Keratinocyte (primary cell): ENCODE results near the gene TMEM235. TPM values are rescaled to one million over a fixed set of nuclear protein-coding genes. Genes with fewer than 3 reads are reported as not detected.

Experiments
- DNase-seq: peaks from one replicate; pipeline ENCODE4 v3.0.0-alpha.2; 2011; ENCODE audit warnings: low read depth, missing footprints, low spot score
- FAIRE-seq: peaks from 2 replicates; lab custom pipeline; 2011; peaks lifted over from hg19 to GRCh38; lab: Jason Lieb, UNC
- H2AFZ ChIP-seq: 2 replicates; pipeline ENCODE4 v1.6.0; 2012; ENCODE audit warnings: low read length, control low read depth, inconsistent platforms; ENCODE audit not compliant: control insufficient read depth
- H3K27ac ChIP-seq: 2 replicates; pipeline ENCODE4 v1.5.1; 2011; ENCODE audit warnings: low read length; ENCODE audit not compliant: control insufficient read depth, insufficient read depth
- H3K27me3 ChIP-seq: 3 replicates; pipeline ENCODE4 v1.6.0; 2011; ENCODE audit warnings: low read length; ENCODE audit not compliant: control insufficient read depth, insufficient read depth; ENCODE audit errors: extremely low read depth
- H3K36me3 ChIP-seq, 2 experiments: 2 replicates in 1 of 2; 3 replicates in 1 of 2; pipeline ENCODE4 v1.5.1; 2011; ENCODE audit warnings: low read length in 2 of 2, mild to moderate bottlenecking in 1 of 2; ENCODE audit not compliant: control insufficient read depth in 2 of 2, insufficient read depth in 2 of 2; ENCODE audit errors: extremely low read depth in 1 of 2
- H3K4me1 ChIP-seq: 3 replicates; pipeline ENCODE4 v1.5.1; 2011; ENCODE audit warnings: low read length; ENCODE audit not compliant: control insufficient read depth, insufficient read depth; ENCODE audit errors: extremely low read depth
- H3K4me2 ChIP-seq: 3 replicates; pipeline ENCODE4 v1.6.0; 2011; ENCODE audit warnings: low read depth, low read length; ENCODE audit not compliant: control insufficient read depth, insufficient read depth; ENCODE audit errors: extremely low read depth
- H3K4me3 ChIP-seq, 3 experiments: fragments of 200-600 bp in 1 of 3; sonication (generic) in 1 of 3; 2 replicates in 2 of 3; 3 replicates in 1 of 3; pipeline ENCODE4 v1.5.1; 2011 to 2016; ENCODE audit warnings: low read length in 3 of 3, mild to moderate bottlenecking in 3 of 3, control low read depth in 2 of 3, inconsistent platforms in 1 of 3, low read depth in 1 of 3, mixed read lengths in 1 of 3, mixed run types in 1 of 3, moderate library complexity in 1 of 3; ENCODE audit not compliant: control insufficient read depth in 2 of 3, insufficient read depth in 2 of 3; ENCODE audit errors: extremely low read depth in 1 of 3
- H3K79me2 ChIP-seq: 2 replicates; pipeline ENCODE4 v1.6.0; 2012; ENCODE audit warnings: low read length; ENCODE audit not compliant: control insufficient read depth, insufficient read depth
- H3K9ac ChIP-seq: 3 replicates; pipeline ENCODE4 v1.6.0; 2011; ENCODE audit warnings: low read length; ENCODE audit not compliant: control insufficient read depth, insufficient read depth; ENCODE audit errors: extremely low read depth
- H3K9me1 ChIP-seq: 3 replicates; pipeline ENCODE4 v1.6.0; 2011; ENCODE audit warnings: low read length; ENCODE audit not compliant: control insufficient read depth, insufficient read depth; ENCODE audit errors: extremely low read depth
- H3K9me3 ChIP-seq: 2 replicates; pipeline ENCODE4 v1.5.1; 2012; ENCODE audit warnings: low read depth, low read length; ENCODE audit not compliant: control insufficient read depth
- H4K20me1 ChIP-seq: 3 replicates; pipeline ENCODE4 v1.6.0; 2011; ENCODE audit warnings: low read length; ENCODE audit not compliant: control insufficient read depth, insufficient read depth; ENCODE audit errors: extremely low read depth
- CTCF ChIP-seq, 3 experiments: IDR thresholded peaks in 1 of 3; conservative IDR thresholded peaks in 1 of 3; optimal IDR thresholded peaks in 1 of 3; 2 replicates in 2 of 3; 3 replicates in 1 of 3; pipeline versions ENCODE3 to v1.5.1; 2011; ENCODE audit warnings: low read length in 3 of 3, mild to moderate bottlenecking in 3 of 3, moderate library complexity in 2 of 3, control low read depth in 1 of 3, inconsistent platforms in 1 of 3; ENCODE audit not compliant: insufficient read depth in 2 of 3; ENCODE audit errors: extremely low read depth in 1 of 3
- EZH2 ChIP-seq: IDR thresholded peaks from one replicate; pipeline ENCODE4 v1.6.1; 2012; ENCODE audit warnings: inconsistent platforms, mild to moderate bottlenecking, low read length, moderate library complexity
- dilution Hi-C: fragments of 300-500 bp; cut with MboI; formaldehyde crosslinking; loops from one replicate; pipeline ENCODE4 v1.7.0; 2020; ENCODE audit warnings: low sequenced_read_pairs; ENCODE audit not compliant: extremely low pct_ligation_motif_present
- polyA plus RNA-seq, 5 experiments: library from polyadenylated mRNA; depleted of rRNA in 3 of 5; stranded (reverse) in 3 of 5; stranded (forward) in 1 of 5; unstranded in 1 of 5; fragments of >200 nt; gene quantifications; 1 replicate in 1 of 5; 2 replicates in 3 of 5; 3 replicates in 1 of 5; pipeline versions ENCODE4 v1.2.1 to v1.2.3, GENCODE V29; 2011 to 2012; ENCODE audit warnings: missing spikeins in 2 of 5, low read depth in 1 of 5, low replicate concordance in 1 of 5

The TMEM235 gene
- polyA plus RNA-seq, 1 donor (not counting 4 experiments of a cell fraction or from before 2014, with no cell fraction given), result not detected

GRCh38 chr17:78205124-78205775 is 26.2 kb upstream of the TMEM235 start:
- Histone ChIP-seq H3K79me2 (no peaks in the 10 kb centered on the region), H4K20me1 (no peaks in the 10 kb centered on the region), H2AFZ (no peak overlapping the region), H3K27me3 (no peaks in the 10 kb centered on the region), H3K4me2 (no peak overlapping the region), H3K36me3 (peaks cover 0 to 13% of the 10 kb centered on the region in 2 experiments), H3K9ac (no peak overlapping the region), H3K9me1 (no peaks in the 10 kb centered on the region), H3K9me3 (no peaks in the 10 kb centered on the region), H3K4me1 (no peaks in the 10 kb centered on the region), H3K4me3 (no peak overlapping the region), H3K27ac (no peak overlapping the region)
- dilution Hi-C loops, result no loop called here
- no peak for DNase-seq
- no peak for TF ChIP-seq CTCF (optimal IDR thresholded peaks at IDR 0.05 in 1 of 3, IDR thresholded peaks at IDR 0.05 in 1 of 3, conservative IDR thresholded peaks at IDR 0.05 in 1 of 3; ENCODE audit: extremely low read depth in 1 of 3, insufficient read depth in 2 of 3, low read length in 3 of 3)
- TF ChIP-seq EZH2, result no peak
- FAIRE-seq, result no peak

GRCh38 chr17:78206298-78206697 is 25.1 kb upstream of the TMEM235 start:
- no peak overlapping the region for H3K4me2 ChIP-seq
- TF ChIP-seq CTCF (optimal IDR thresholded peaks at IDR 0.05 in 1 of 3, IDR thresholded peaks at IDR 0.05 in 1 of 3, conservative IDR thresholded peaks at IDR 0.05 in 1 of 3; ENCODE audit: extremely low read depth in 1 of 3, insufficient read depth in 2 of 3, low read length in 3 of 3) (peak in 1 of 3 experiments; percentile 13), EZH2 (no peak)
- H3K27ac ChIP-seq, result no peak overlapping the region
- FAIRE-seq (no peak), DNase-seq (no peak)
- H3K36me3 ChIP-seq, result peaks cover 0 to 13% of the 10 kb centered on the region in 2 experiments
- H3K4me1 ChIP-seq, result no peaks in the 10 kb centered on the region
- no peaks in the 10 kb centered on the region for H3K9me1 ChIP-seq
- H3K9me3 ChIP-seq, result no peaks in the 10 kb centered on the region
- H4K20me1 ChIP-seq, result no peaks in the 10 kb centered on the region
- no peaks in the 10 kb centered on the region for H3K27me3 ChIP-seq
- H3K9ac ChIP-seq, result no peak overlapping the region
- H2AFZ ChIP-seq, result no peak overlapping the region
- H3K4me3 ChIP-seq, result no peak overlapping the region
- dilution Hi-C loops, result no loop called here
- no peaks in the 10 kb centered on the region for H3K79me2 ChIP-seq
